NCI-H2107 treated with DMSO at 0.1 percent for 48 hours (cell line): ENCODE measurements around the gene SEC24D.
"Not testable (repeated sequence)": the region's sequence is repeated elsewhere in the genome, so short reads cannot be mapped to it uniquely, and the experiment has no call there.

Source experiments
- DNase-seq: peaks from one replicate; lab custom pipeline; 2025; ENCODE audit not compliant: unreplicated experiment; lab: John Stamatoyannopoulos, UW

Gene SEC24D

GRCh38 chr4:118814058-118814457, 21.9 kb downstream of the SEC24D start:
- no peak for DNase-seq

GRCh38 chr4:118813561-118813960, 22.4 kb downstream of the SEC24D start:
- no peak for DNase-seq

- DNase-seq, result no peak
Measured at GRCh38 chr4:118811832-118812231, 24.1 kb downstream of the SEC24D start.

- no peak for DNase-seq
Measured at GRCh38 chr4:118810991-118811764, 24.7 kb downstream of the SEC24D start.

- no peak for DNase-seq
Measured at GRCh38 chr4:118807659-118808058, 28.3 kb downstream of the SEC24D start.

GRCh38 chr4:118803253-118803652, 32.7 kb downstream of the SEC24D start:
- no peak for DNase-seq

- no peak for DNase-seq
Measured at GRCh38 chr4:118801895-118802575, 33.9 kb downstream of the SEC24D start.

- DNase-seq, result no peak
Measured at GRCh38 chr4:118799231-118799942, 36.5 kb downstream of the SEC24D start.

- no peak for DNase-seq
Measured at GRCh38 chr4:118798658-118799057, 37.3 kb downstream of the SEC24D start.

- no peak for DNase-seq
Measured at GRCh38 chr4:118797558-118798142, 38.3 kb downstream of the SEC24D start.

GRCh38 chr4:118791690-118792446, 44.1 kb downstream of the SEC24D start:
- not testable (repeated sequence) for DNase-seq

- no peak for DNase-seq
Measured at GRCh38 chr4:118790544-118790943, 45.4 kb downstream of the SEC24D start.

- no peak for DNase-seq
Measured at GRCh38 chr4:118788911-118789310, 47.0 kb downstream of the SEC24D start.

GRCh38 chr4:118787844-118788380, 48.0 kb downstream of the SEC24D start:
- DNase-seq, result no peak

GRCh38 chr4:118784776-118785175, 51.1 kb downstream of the SEC24D start:
- DNase-seq, result no peak

GRCh38 chr4:118783887-118784286, 52.0 kb downstream of the SEC24D start:
- DNase-seq, result no peak

- not testable (repeated sequence) for DNase-seq
Measured at GRCh38 chr4:118782886-118783285, 53.0 kb downstream of the SEC24D start.

GRCh38 chr4:118777649-118778048, 58.3 kb downstream of the SEC24D start:
- DNase-seq, result not testable (repeated sequence)

GRCh38 chr4:118776955-118777640, 58.8 kb downstream of the SEC24D start:
- DNase-seq, result not testable (repeated sequence)
